ENCODE results near the gene TAOK1.

The TAOK1 gene

GRCh38 chr17:29587591-29587990 lies 197.4 kb downstream of the TAOK1 start:
- no peak for TF ChIP-seq CTCF (IDR thresholded peaks at IDR 0.05; ENCODE audit: insufficient read depth, low read length, poor library complexity, severe bottlenecking)
- no peaks in the 10 kb centered on the region for H3K27me3 ChIP-seq (replicated peaks; ENCODE audit: control insufficient read depth, insufficient read depth, low read length)

GRCh38 chr17:29588017-29588561 lies 197.9 kb downstream of the TAOK1 start:
- H3K27me3 ChIP-seq (replicated peaks; ENCODE audit: control insufficient read depth, insufficient read depth, low read length): no peaks in the 10 kb centered on the region
- no peak for TF ChIP-seq CTCF (IDR thresholded peaks at IDR 0.05; ENCODE audit: insufficient read depth, low read length, poor library complexity, severe bottlenecking)
- peaks cover 2% of the 10 kb centered on the region for H3K36me3 ChIP-seq (ENCODE audit: control insufficient read depth, insufficient read depth, low read length)
- peak overlapping the region; percentile 72 for H3K4me3 ChIP-seq (replicated peaks; ENCODE audit: low read depth, low read length)
- no peak for DNase-seq (ENCODE audit: extremely low read depth, insufficient read length)

More at GRCh38 chr17:29587591-29587990, 197.4 kb downstream of the TAOK1 start:
- peaks cover 4% of the 10 kb centered on the region for H3K36me3 ChIP-seq (ENCODE audit: control insufficient read depth, insufficient read depth, low read length)
- DNase-seq (ENCODE audit: extremely low read depth, insufficient read length): no peak
- H3K4me3 ChIP-seq (replicated peaks; ENCODE audit: low read depth, low read length): peak overlapping the region; percentile 72

GRCh38 chr17:29588562-29589411 lies 198.6 kb downstream of the TAOK1 start:
- no peak for TF ChIP-seq CTCF (IDR thresholded peaks at IDR 0.05; ENCODE audit: insufficient read depth, low read length, poor library complexity, severe bottlenecking)
- Histone ChIP-seq H3K27me3 (replicated peaks; ENCODE audit: control insufficient read depth, insufficient read depth, low read length) (no peaks in the 10 kb centered on the region), H3K4me3 (replicated peaks; ENCODE audit: low read depth, low read length) (peak overlapping the region; percentile 72), H3K36me3 (ENCODE audit: control insufficient read depth, insufficient read depth, low read length) (no peaks in the 10 kb centered on the region; the same call in 1 of the 2 replicates)
- DNase-seq (ENCODE audit: extremely low read depth, insufficient read length): peak; percentile 59

GRCh38 chr17:29589524-29590410 lies 199.6 kb downstream of the TAOK1 start, which contains the start of gene GIT1:
GIT1 (minus strand) TSS chr17:29589648; CDS start chr17:29589378, 270 bp downstream.
- peak; percentile 90 for DNase-seq (ENCODE audit: extremely low read depth, insufficient read length)
- no peaks in the 10 kb centered on the region; the same call in 1 of the 2 replicates for H3K36me3 ChIP-seq (ENCODE audit: control insufficient read depth, insufficient read depth, low read length)

More at GRCh38 chr17:29589524-29590410, 199.6 kb downstream of the TAOK1 start, which contains the start of gene GIT1:
- Histone ChIP-seq H3K27me3 (replicated peaks; ENCODE audit: control insufficient read depth, insufficient read depth, low read length) (no peaks in the 10 kb centered on the region), H3K4me3 (replicated peaks; ENCODE audit: low read depth, low read length) (peak within 1 kb of the TSS; percentile 72)
- TF ChIP-seq CTCF (IDR thresholded peaks at IDR 0.05; ENCODE audit: insufficient read depth, low read length, poor library complexity, severe bottlenecking): no peak

All from GM06990 (cell line).